ENCODE results near the gene PCSK6.

PCSK6 gene

DNA sequence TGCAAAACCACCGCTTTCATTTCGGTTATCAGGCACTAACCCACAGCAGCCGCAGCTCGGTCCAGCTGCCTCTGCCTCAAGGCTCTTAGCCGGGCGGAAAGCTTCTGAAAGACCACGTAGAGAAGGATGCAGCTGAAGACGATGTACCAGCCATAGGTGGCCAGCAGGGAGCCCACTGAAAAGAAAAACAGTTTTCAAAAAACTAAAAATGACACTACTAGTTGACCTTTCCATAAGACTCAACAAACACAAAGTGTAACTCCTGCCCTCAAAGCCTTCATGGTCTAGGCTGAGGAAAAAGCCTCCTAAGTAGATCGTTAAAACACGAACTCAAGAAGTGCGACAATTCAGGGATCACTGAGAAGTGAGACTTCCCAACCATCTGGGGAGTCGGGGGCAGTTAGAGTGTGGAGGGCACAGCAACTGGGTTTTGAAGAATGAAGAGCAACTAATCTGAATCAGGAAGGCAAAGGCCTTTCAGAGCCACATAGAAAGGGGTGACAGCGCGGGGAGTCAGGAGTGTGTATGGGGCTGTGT, 212.9 kb downstream of the PCSK6 start:
- DNase-seq (ENCODE audit: low spot score): peak; percentile 41

DNA sequence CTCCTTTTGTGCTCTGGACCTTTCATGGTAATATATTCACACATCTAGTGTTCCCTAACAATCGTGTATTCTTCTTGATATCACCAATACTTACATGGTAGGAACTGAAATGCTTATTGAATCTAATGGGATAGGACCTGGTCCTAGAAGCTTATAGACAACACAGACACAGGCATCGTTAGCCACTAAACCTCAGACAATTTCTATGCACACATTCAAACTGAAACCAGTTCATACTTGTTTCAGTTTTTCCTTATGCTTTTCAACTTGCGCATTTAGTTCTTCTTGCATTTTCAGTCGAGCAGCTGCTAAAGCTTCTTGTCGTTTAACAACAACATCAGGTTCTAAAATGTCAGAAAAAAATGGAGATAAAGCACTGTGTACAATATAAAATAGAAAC, 214.5 kb downstream of the PCSK6 start:
- DNase-seq (ENCODE audit: low spot score): no peak

DNA sequence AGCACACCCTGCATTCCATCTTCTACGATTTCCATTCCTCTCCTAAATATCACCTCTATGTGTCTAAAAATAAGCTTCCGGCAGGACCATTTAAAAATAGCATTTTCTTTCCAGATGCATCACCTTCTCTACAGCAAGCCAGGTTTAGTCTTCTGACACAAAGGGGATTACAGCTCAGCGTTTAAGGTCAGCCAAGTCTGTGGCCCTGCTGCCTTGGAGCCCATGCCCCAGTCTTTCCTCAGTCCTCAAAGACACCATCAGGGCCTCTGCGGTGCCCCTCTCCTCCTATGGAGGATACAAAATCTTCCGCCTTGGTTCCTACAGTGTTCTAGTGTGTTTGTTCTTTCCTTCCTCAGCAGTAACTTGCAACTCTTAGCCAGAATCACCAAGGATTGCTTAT, 216.0 kb downstream of the PCSK6 start:
- no peak for DNase-seq (ENCODE audit: low spot score)

DNA sequence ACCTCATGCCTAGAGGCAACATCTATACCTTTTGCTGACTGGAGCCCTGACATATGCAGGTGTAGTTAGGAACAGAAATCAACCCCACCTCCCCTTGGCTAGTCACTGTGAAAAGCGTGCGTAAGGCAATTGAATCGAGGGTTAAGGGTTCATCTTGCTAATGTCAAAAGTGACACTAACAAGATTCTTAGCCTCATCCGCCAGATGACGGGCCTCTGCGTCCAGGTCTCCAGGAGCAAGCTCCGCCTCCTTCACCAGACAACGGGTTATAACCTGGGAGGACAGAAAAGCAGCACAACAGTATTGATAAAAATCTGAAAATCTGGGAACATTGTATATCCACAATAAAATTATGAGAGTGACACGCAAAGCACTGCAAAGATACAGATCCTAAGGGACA, 216.9 kb downstream of the PCSK6 start:
- DNase-seq (ENCODE audit: low spot score): no peak

- DNase-seq (ENCODE audit: low spot score): peak; percentile 44
Observed at GRCh38 chr15:101269479-101270223, 219.9 kb downstream of the PCSK6 start.

DNA sequence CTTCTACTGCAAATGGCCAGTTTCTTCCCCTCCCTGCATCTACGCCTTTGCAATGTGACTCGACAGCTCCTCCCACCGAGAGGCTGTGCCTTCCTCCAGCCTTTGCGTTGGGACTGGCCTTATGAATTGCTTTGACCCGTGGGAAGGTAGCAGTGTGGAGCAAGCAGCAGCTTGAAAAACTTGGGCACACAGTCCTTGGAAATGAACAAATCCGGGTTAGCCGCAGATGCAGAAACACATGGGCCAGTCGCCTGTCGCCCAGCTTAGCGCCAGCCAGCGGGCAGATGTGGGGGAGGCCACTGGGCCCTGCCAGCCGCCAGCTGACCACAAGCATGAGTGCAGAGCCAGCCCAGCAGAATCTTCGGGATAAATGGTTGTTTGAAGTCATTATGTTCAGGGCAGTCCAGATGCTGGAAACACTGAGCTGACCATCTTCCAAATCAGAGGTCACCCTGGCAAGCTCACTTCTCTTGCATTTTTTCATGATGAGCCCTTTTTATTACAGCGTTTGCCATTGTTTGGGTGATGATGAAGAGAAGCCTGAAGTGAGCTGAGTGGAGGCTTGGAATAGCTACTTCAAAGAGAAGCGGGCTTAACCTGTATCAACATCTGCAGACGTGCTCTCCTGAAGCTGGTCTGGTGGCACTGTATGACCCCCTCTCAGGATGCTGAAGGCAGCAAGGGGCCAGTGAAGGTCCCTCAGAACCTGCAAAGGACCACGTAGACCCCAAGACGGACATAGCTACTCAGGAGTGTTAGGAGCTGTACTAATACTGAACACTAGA, 222.0 kb downstream of the PCSK6 start:
- DNase-seq (ENCODE audit: low spot score): no peak

- peak; percentile 36 for DNase-seq (ENCODE audit: low spot score)
Observed at GRCh38 chr15:101266787-101267186, 222.7 kb downstream of the PCSK6 start.

- DNase-seq (ENCODE audit: low spot score): no peak
Observed at GRCh38 chr15:101266034-101266433, 223.5 kb downstream of the PCSK6 start.

DNA sequence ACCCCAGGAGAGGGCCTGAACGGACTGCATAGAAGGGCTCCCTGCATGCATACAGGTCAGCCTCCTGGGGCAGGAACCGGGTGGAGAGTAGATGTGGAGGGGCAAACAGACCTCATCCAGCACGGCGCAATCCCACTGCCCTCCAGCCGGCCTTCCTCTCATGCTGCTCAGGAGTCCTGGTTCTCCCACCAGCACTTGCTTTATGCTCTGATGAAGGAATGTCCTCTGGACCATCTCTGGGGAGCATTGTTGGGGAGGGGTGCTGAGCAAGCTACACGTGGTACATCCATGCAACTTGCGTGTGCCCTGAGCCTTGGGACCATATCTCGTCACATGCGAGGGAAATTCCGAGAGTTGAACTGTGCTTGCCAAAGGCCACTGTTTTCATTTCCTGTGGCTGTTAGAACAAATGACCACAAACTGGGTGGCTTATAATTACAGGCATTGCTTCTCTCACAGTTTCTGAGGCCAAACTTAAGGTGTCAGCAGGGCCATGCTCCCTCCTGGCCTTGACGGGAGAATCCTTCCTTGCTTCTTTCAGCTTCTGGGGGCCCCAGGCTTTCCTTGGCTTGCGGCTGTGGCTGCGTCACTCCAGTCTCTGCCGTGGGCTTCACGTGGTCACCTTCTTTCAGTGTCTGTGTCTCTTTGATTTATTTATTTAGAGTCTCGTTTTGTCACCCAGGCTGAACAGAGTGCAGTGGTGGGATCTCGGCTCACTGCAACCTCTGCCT, 224.4 kb downstream of the PCSK6 start:
- DNase-seq (ENCODE audit: low spot score): no peak

GRCh38 chr15:101264011-101264410, 225.5 kb downstream of the PCSK6 start:
- no peak for DNase-seq (ENCODE audit: low spot score)

GRCh38 chr15:101262551-101262950, 227.0 kb downstream of the PCSK6 start:
- DNase-seq (ENCODE audit: low spot score): no peak

DNA sequence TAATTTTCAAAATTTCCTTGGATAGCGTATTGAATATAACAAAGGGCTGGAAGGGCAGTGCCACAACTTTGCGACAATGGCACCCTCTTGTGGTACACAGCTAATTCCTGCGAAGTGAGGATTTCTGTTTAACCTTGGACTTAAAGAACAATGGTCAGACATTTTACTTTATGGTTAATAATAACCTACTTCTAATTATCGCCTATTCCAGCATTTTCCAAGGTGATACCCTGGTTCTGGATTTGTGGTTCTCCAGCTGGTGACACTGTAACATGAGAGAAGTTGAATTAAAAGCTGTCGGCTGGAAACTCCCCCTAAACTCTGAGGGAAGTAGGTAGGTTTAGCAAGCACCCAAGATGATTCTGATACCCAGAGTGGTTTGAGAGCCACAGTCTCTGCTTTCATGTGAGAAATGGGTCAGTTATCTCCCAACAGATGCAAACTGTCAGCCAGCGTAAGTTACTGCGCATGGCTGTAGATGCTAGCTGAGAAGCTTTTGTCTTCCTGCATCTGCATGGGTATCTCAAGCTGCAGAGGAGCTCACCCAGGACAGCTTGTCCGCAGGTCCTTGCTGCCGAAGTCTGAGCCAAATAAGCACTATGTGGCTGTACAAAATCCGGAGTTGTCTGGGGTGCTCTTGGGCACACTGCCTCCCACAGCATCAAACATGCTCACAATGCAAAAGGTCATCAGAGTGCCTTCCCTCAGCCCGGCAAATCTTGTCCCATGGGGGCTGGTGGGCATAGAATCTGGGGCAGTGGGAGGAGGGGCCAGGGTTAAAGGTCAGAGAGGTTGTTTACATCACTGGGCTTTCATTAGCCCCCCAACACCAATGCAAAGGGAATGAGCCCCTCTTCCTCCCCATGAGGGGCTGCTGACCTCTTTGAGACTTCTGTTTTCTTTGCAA, 231.0 kb downstream of the PCSK6 start:
- no peak for DNase-seq (ENCODE audit: low spot score)

GRCh38 chr15:101256757-101257156, 232.8 kb downstream of the PCSK6 start:
- no peak for DNase-seq (ENCODE audit: low spot score)

GRCh38 chr15:101255615-101256241, 233.8 kb downstream of the PCSK6 start:
- no peak for DNase-seq (ENCODE audit: low spot score)

DNA sequence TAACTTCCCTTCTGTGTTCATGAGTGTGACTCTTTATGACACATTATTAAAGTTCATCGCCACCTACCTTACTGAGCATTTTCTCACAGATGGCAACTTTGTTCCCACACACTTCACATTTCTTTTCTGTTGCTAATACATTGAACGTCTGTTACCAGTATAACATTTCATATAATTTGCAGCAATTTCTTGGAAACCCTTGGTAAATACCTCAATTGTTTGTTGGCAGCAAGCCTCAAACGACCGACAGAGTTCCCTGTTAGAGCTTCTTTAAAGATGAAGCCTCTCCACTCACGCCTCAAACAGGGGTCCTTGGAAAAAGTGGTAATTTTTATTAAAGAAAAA, 234.5 kb downstream of the PCSK6 start:
- no peak for DNase-seq (ENCODE audit: low spot score)

DNA sequence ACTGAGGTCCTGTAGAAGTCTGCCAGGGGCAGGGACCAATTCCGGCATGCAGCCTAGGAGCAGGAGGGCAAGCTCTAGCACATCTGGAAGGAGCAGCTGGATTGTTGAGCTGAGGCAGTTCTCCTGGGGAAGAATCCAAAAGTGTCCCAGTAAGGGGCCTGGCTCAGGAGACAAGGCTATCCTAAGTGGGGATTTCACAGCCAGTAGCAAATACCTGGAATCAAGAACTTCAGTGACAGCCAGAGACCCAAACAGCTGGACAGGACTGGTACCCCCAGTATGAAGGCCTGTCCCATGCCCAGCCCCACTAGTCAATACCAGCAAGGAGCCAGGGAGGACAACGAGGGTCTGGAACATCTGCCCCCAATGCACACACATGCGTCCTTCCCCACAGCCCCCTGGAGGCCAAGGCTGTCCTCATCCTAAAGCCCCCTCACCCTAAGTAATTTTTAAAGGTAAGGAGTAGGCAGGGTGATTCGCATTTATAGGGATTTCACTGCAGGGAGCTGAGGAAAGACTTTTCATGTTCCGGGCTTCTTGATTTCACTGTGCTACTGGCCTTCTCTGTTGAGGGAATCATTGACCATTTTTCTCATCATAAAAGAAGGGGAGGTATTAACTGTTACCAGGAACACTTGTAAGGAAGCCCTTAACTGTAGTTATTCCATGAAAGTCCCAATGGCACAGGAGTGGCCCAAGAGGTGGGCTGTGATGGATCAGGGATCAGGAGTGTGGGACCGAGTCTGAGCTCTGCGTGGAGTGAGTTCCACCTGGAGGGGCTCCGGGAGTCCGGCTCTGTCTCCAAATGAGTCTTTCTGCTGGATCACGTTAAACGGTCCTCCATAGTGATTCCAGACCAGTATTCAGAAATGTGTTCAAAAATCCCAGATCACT, 235.1 kb downstream of the PCSK6 start:
- no peak for DNase-seq (ENCODE audit: low spot score)

Data from ecto neural progenitor cell (in vitro differentiated cells).